ENCODE measurements around the gene RNF43. TPM values are rescaled to one million over a fixed set of nuclear protein-coding genes. Genes with fewer than 3 reads are reported as not detected.

RNF43 gene
- polyA plus RNA-seq, 1 donor: 29.9 TPM

- H3K9me3 ChIP-seq (ENCODE audit: control insufficient read depth, low read depth, low read length): no peaks in the 10 kb centered on the region
- H3K36me3 ChIP-seq (ENCODE audit: control insufficient read depth, insufficient read depth, low read length): no peaks in the 10 kb centered on the region
- H3K4me1 ChIP-seq (ENCODE audit: control insufficient read depth, insufficient read depth, low read length): peaks cover 74% of the 10 kb centered on the region
- no peaks in the 10 kb centered on the region for H3K27me3 ChIP-seq (ENCODE audit: control insufficient read depth, insufficient read depth, low read length)
- peak in 1 of 2 donors; percentile 70 for DNase-seq
- H3K27ac ChIP-seq (ENCODE audit: low read length): peak overlapping the region; percentile 91
- H3K4me3 ChIP-seq (ENCODE audit: low read length): no peak overlapping the region
- no CpG with 5 or more reads among the region's 4 CpGs for WGBS (ENCODE audit: insufficient coverage, low lambda C conversion rate)
Observed at GRCh38 chr17:58382108-58382871, 35.0 kb downstream of the RNF43 start.

GRCh38 chr17:58381124-58382035, 36.0 kb downstream of the RNF43 start:
- peak; percentile 72 to 88 for DNase-seq
- H3K9me3 ChIP-seq (ENCODE audit: control insufficient read depth, low read depth, low read length): no peaks in the 10 kb centered on the region
- H3K27me3 ChIP-seq (ENCODE audit: control insufficient read depth, insufficient read depth, low read length): no peaks in the 10 kb centered on the region
- 0% methylated on average over 2 of the region's 3 CpGs for WGBS (ENCODE audit: insufficient coverage, low lambda C conversion rate)
- no peak overlapping the region for H3K4me3 ChIP-seq (ENCODE audit: low read length)
- H3K4me1 ChIP-seq (ENCODE audit: control insufficient read depth, insufficient read depth, low read length): peaks cover 83% of the 10 kb centered on the region
- peak overlapping the region; percentile 91 for H3K27ac ChIP-seq (ENCODE audit: low read length)
- no peaks in the 10 kb centered on the region for H3K36me3 ChIP-seq (ENCODE audit: control insufficient read depth, insufficient read depth, low read length)

GRCh38 chr17:58380207-58381123, 36.9 kb downstream of the RNF43 start:
- Histone ChIP-seq H3K4me1 (ENCODE audit: control insufficient read depth, insufficient read depth, low read length) (peaks cover 91% of the 10 kb centered on the region), H3K27me3 (ENCODE audit: control insufficient read depth, insufficient read depth, low read length) (no peaks in the 10 kb centered on the region), H3K4me3 (ENCODE audit: low read length) (no peak overlapping the region), H3K9me3 (ENCODE audit: control insufficient read depth, low read depth, low read length) (no peaks in the 10 kb centered on the region), H3K36me3 (ENCODE audit: control insufficient read depth, insufficient read depth, low read length) (no peaks in the 10 kb centered on the region), H3K27ac (ENCODE audit: low read length) (peak overlapping the region; percentile 91)
- DNase-seq: no peak
- no CpG with 5 or more reads among the region's 5 CpGs for WGBS (ENCODE audit: insufficient coverage, low lambda C conversion rate)

GRCh38 chr17:58379511-58379824, 37.9 kb downstream of the RNF43 start:
- Histone ChIP-seq H3K27me3 (ENCODE audit: control insufficient read depth, insufficient read depth, low read length) (no peaks in the 10 kb centered on the region), H3K4me1 (ENCODE audit: control insufficient read depth, insufficient read depth, low read length) (peaks cover 92% of the 10 kb centered on the region), H3K9me3 (ENCODE audit: control insufficient read depth, low read depth, low read length) (no peaks in the 10 kb centered on the region), H3K27ac (ENCODE audit: low read length) (peak overlapping the region; percentile 1), H3K4me3 (ENCODE audit: low read length) (no peak overlapping the region), H3K36me3 (ENCODE audit: control insufficient read depth, insufficient read depth, low read length) (no peaks in the 10 kb centered on the region)
- WGBS (ENCODE audit: insufficient coverage, low lambda C conversion rate): 83% methylated on average over 2 of the region's 3 CpGs
- DNase-seq: no peak

- DNase-seq: no peak
- no peaks in the 10 kb centered on the region for H3K9me3 ChIP-seq (ENCODE audit: control insufficient read depth, low read depth, low read length)
- H3K27me3 ChIP-seq (ENCODE audit: control insufficient read depth, insufficient read depth, low read length): no peaks in the 10 kb centered on the region
- H3K4me3 ChIP-seq (ENCODE audit: low read length): no peak overlapping the region
- H3K4me1 ChIP-seq (ENCODE audit: control insufficient read depth, insufficient read depth, low read length): peaks cover 87% of the 10 kb centered on the region
- no CpG with 5 or more reads among the region's 8 CpGs for WGBS (ENCODE audit: insufficient coverage, low lambda C conversion rate)
- no peaks in the 10 kb centered on the region for H3K36me3 ChIP-seq (ENCODE audit: control insufficient read depth, insufficient read depth, low read length)
- H3K27ac ChIP-seq (ENCODE audit: low read length): peak overlapping the region; percentile 1
Observed at GRCh38 chr17:58378733-58379510, 38.4 kb downstream of the RNF43 start.

- no peaks in the 10 kb centered on the region for H3K27me3 ChIP-seq (ENCODE audit: control insufficient read depth, insufficient read depth, low read length)
- DNase-seq: peak in 1 of 2 donors; percentile 82
- H3K4me3 ChIP-seq (ENCODE audit: low read length): no peak overlapping the region
- no peaks in the 10 kb centered on the region for H3K36me3 ChIP-seq (ENCODE audit: control insufficient read depth, insufficient read depth, low read length)
- H3K9me3 ChIP-seq (ENCODE audit: control insufficient read depth, low read depth, low read length): no peaks in the 10 kb centered on the region
- WGBS (ENCODE audit: insufficient coverage, low lambda C conversion rate): no CpG with 5 or more reads among the region's 5 CpGs
- peak overlapping the region; percentile 48 for H3K27ac ChIP-seq (ENCODE audit: low read length)
- peaks cover 75% of the 10 kb centered on the region for H3K4me1 ChIP-seq (ENCODE audit: control insufficient read depth, insufficient read depth, low read length)
Observed at GRCh38 chr17:58377661-58378060, 39.7 kb downstream of the RNF43 start.

GRCh38 chr17:58377093-58377601, 40.2 kb downstream of the RNF43 start:
- Histone ChIP-seq H3K4me1 (ENCODE audit: control insufficient read depth, insufficient read depth, low read length) (peaks cover 74% of the 10 kb centered on the region), H3K27me3 (ENCODE audit: control insufficient read depth, insufficient read depth, low read length) (no peaks in the 10 kb centered on the region), H3K27ac (ENCODE audit: low read length) (peak overlapping the region; percentile 81), H3K9me3 (ENCODE audit: control insufficient read depth, low read depth, low read length) (no peaks in the 10 kb centered on the region), H3K36me3 (ENCODE audit: control insufficient read depth, insufficient read depth, low read length) (peaks cover 5% of the 10 kb centered on the region), H3K4me3 (ENCODE audit: low read length) (no peak overlapping the region)
- DNase-seq: peak; percentile 86 to 94
- WGBS (ENCODE audit: insufficient coverage, low lambda C conversion rate): no CpG with 5 or more reads among the region's 3 CpGs

GRCh38 chr17:58376472-58377000, 40.8 kb downstream of the RNF43 start:
- 100% methylated on average over 1 of the region's 4 CpGs for WGBS (ENCODE audit: insufficient coverage, low lambda C conversion rate)
- Histone ChIP-seq H3K9me3 (ENCODE audit: control insufficient read depth, low read depth, low read length) (no peaks in the 10 kb centered on the region), H3K36me3 (ENCODE audit: control insufficient read depth, insufficient read depth, low read length) (peaks cover 6% of the 10 kb centered on the region), H3K4me1 (ENCODE audit: control insufficient read depth, insufficient read depth, low read length) (peaks cover 73% of the 10 kb centered on the region), H3K27ac (ENCODE audit: low read length) (peak overlapping the region; percentile 81), H3K27me3 (ENCODE audit: control insufficient read depth, insufficient read depth, low read length) (no peaks in the 10 kb centered on the region), H3K4me3 (ENCODE audit: low read length) (no peak overlapping the region)
- DNase-seq: no peak

- Histone ChIP-seq H3K4me3 (ENCODE audit: low read length) (no peak overlapping the region), H3K27ac (ENCODE audit: low read length) (peak overlapping the region; percentile 81), H3K27me3 (ENCODE audit: control insufficient read depth, insufficient read depth, low read length) (no peaks in the 10 kb centered on the region), H3K9me3 (ENCODE audit: control insufficient read depth, low read depth, low read length) (no peaks in the 10 kb centered on the region), H3K36me3 (ENCODE audit: control insufficient read depth, insufficient read depth, low read length) (peaks cover 9% of the 10 kb centered on the region), H3K4me1 (ENCODE audit: control insufficient read depth, insufficient read depth, low read length) (peaks cover 72% of the 10 kb centered on the region)
- peak in 1 of 2 donors; percentile 63 for DNase-seq
- no CpG with 5 or more reads among the region's 2 CpGs for WGBS (ENCODE audit: insufficient coverage, low lambda C conversion rate)
Observed at GRCh38 chr17:58375811-58376210, 41.5 kb downstream of the RNF43 start.
